GM19324 (cell line): Measurements from ENCODE around the gene CR1L.
"Not testable (repeated sequence)": the region's sequence is repeated elsewhere in the genome, so short reads cannot be mapped to it uniquely, and the experiment has no call there.

Experiments used
- ATAC-seq: cut with Tn5 transposase; IDR thresholded peaks from one replicate; pipeline ENCODE4 v1.9.1; 2021; ENCODE audit warnings: mild to moderate bottlenecking, moderate library complexity; ENCODE audit not compliant: unreplicated experiment, low FRiP score

The CR1L gene

DNA sequence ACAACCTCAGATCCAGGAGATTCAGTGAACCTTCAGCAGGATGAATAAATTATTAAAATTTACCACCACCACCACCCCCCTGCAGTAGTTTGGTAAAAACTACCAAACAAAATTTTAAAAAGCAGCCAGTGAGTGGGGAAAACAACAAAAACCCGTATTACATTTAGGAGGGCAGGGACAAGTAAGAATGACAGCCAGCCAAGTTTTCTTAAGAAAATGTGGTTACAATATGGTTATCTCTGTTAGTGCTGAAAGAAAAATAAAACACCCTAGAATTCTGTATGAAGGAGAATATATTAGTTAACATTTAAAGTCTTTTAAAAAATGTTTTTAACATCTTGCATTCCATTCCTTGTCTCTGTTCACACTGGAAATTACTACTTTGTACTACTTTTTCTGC lies 121.6 kb downstream of the CR1L start:
- no peak for ATAC-seq

DNA sequence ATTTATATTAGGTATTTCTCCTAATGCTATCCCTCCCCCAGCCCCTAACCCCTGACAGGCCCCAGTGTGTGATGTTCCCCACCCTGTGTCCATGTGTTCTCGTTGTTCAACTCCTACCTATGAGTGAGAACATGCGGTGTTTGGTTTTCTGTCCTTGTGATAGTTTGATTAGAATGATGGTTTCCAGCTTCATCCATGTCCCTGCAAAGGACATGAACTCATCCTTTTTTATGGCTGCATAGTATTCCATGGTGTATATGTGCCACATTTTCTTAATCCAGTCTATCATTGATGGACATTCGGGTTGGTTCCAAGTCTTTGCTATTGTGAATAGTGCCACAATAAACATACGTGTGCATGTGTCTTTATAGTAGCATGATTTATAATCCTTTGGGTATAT lies 125.6 kb downstream of the CR1L start:
- not testable (repeated sequence) for ATAC-seq
